ENCODE data around the gene C21orf58.

The C21orf58 gene

GRCh38 chr21:46366966-46367365 is 43.3 kb upstream of the C21orf58 start:
- POLR2A ChIA-PET (ENCODE audit: low non-redundant PET): no interaction called here
- no peak for TF ChIP-seq CTCF (conservative IDR thresholded peaks at IDR 0.05; ENCODE audit: low read depth)
- H3K27ac ChIP-seq: no peak overlapping the region
- DNase-seq (ENCODE audit: low spot score): no peak
- CTCF ChIA-PET: no interaction called here

GRCh38 chr21:46366561-46366960 is 42.9 kb upstream of the C21orf58 start:
- ChIA-PET POLR2A (ENCODE audit: low non-redundant PET) (no interaction called here), CTCF (no interaction called here)
- no peak for DNase-seq (ENCODE audit: low spot score)
- TF ChIP-seq CTCF (conservative IDR thresholded peaks at IDR 0.05; ENCODE audit: low read depth): no peak
- H3K27ac ChIP-seq: no peak overlapping the region

DNA sequence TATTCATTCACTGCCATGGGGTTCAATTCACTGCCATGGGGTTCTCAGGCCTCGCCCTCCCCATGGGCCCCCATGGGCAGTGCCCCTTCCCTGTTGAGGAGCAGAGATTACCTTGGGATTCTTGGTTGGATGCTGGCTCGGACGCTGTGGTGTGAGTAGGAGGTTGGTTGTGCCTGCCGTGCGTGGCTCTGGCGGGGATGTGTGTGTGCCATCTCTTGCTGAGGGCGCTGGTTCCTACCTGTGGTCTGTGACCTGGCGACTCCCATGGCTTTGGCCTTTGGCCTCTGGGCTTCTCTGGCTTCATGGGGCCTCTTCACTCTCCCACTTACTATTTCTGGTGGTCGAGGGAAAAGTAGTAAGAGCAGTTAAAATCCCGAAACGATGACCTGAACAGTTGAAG is 42.4 kb upstream of the C21orf58 start:
- TF ChIP-seq CTCF (conservative IDR thresholded peaks at IDR 0.05; ENCODE audit: low read depth): no peak
- POLR2A ChIA-PET (ENCODE audit: low non-redundant PET): no interaction called here

DNA sequence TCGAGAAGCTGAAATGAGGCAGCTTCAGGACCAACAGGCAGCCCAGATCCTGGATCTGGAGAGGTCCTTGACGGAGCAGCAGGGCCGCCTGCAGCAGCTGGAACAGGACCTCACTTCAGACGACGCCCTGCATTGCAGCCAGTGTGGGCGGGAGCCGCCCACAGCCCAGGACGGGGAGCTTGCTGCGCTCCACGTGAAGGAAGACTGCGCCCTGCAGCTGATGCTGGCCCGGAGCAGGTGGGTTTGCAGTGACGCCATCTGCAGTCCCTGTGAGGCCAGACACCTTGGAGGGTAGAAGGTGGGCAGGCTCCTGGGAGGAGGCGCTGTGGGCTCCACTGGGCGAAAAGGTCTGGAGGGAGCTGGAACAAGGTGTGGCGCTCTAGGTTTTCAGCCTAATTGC is 40.0 kb upstream of the C21orf58 start:
- H3K27ac ChIP-seq: no peak overlapping the region
- CTCF ChIA-PET: no interaction called here
- POLR2A ChIA-PET (ENCODE audit: low non-redundant PET): no interaction called here
- no peak for DNase-seq (ENCODE audit: low spot score)
- no peak for TF ChIP-seq CTCF (conservative IDR thresholded peaks at IDR 0.05; ENCODE audit: low read depth)

More for the DNA sequence above, 42.4 kb upstream of the C21orf58 start:
- CTCF ChIA-PET: no interaction called here
- no peak overlapping the region for H3K27ac ChIP-seq
- no peak for DNase-seq (ENCODE audit: low spot score)

DNA sequence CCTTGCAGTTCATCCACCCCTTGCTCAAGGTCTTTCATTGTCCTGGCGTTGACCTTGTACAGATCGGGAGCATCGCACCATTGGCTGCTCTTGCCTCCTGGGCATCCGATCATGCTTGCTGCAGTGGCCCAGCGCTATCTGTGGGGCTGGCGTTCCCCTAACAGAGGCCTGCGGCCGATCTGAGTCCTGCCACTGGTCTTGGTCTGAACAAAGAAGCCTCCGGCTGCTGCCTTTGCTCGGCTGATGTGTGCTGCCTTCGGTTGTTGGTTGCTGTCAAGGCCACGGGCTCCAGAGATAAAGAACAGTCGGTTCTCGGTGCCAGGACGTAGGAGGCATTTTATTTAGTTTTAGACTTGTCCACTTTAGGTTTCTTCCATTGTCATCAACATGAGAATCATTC is 39.3 kb upstream of the C21orf58 start:
- no peak for DNase-seq (ENCODE audit: low spot score)
- POLR2A ChIA-PET (ENCODE audit: low non-redundant PET): no interaction called here
- no peak for TF ChIP-seq CTCF (conservative IDR thresholded peaks at IDR 0.05; ENCODE audit: low read depth)
- H3K27ac ChIP-seq: no peak overlapping the region
- CTCF ChIA-PET: no interaction called here

- TF ChIP-seq CTCF (conservative IDR thresholded peaks at IDR 0.05; ENCODE audit: low read depth): no peak
- H3K27ac ChIP-seq: no peak overlapping the region
- POLR2A ChIA-PET (ENCODE audit: low non-redundant PET): no interaction called here
- no peak for DNase-seq (ENCODE audit: low spot score)
- CTCF ChIA-PET: interaction anchor here (0.5 kb wide), 1 partner anchor 20 kb away, joined by 4 read pairs; no protein-coding TSS in a partner anchor
These were observed 38.3 kb upstream of the C21orf58 start for GRCh38 chr21:46361935-46362334.

DNA sequence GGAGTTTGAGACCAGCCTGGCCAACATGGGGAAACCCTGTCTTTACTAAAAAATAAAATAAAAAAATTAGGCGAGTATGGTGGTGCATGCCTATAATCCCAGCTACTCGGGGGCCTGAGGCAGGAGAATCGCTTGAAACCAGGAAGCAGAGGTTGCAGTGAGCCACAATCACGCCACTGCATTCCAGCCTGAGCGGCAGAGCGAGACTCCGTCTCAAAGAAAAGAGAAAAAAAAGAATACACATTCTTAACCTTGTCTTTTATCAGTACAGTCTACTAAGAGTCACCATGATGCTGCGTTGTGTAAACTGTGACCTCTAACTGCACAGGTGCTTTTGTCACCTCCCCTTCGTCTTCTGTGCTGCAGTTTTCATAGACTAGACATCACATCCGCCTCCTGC is 37.5 kb upstream of the C21orf58 start:
- ChIA-PET CTCF (no interaction called here), POLR2A (ENCODE audit: low non-redundant PET) (no interaction called here)
- no peak for TF ChIP-seq CTCF (conservative IDR thresholded peaks at IDR 0.05; ENCODE audit: low read depth)
- no peak overlapping the region for H3K27ac ChIP-seq
- DNase-seq (ENCODE audit: low spot score): no peak

All from RWPE1 (cell line).